Forelimb muscle (tissue), 1 donor: ENCODE data around the gene FBXO34. TPM values are rescaled to one million over a fixed set of nuclear protein-coding genes. Genes with fewer than 3 reads are reported as not detected.
"Not testable (repeated sequence)": the region's sequence is repeated elsewhere in the genome, so short reads cannot be mapped to it uniquely, and the experiment has no call there.

ENCODE experiments used
- DNase-seq: peaks from one replicate; pipeline ENCODE4 v3.0.0-alpha.2; 2013; ENCODE audit warnings: low read depth
- polyA plus RNA-seq: library from polyadenylated mRNA; unstranded; fragments of 120-200 nt; gene quantifications from one replicate; pipeline ENCODE4 v1.2.1, GENCODE V29; 2013; ENCODE audit not compliant: insufficient read length

The FBXO34 gene
- polyA plus RNA-seq, 1 donor = 15.8 TPM

DNA sequence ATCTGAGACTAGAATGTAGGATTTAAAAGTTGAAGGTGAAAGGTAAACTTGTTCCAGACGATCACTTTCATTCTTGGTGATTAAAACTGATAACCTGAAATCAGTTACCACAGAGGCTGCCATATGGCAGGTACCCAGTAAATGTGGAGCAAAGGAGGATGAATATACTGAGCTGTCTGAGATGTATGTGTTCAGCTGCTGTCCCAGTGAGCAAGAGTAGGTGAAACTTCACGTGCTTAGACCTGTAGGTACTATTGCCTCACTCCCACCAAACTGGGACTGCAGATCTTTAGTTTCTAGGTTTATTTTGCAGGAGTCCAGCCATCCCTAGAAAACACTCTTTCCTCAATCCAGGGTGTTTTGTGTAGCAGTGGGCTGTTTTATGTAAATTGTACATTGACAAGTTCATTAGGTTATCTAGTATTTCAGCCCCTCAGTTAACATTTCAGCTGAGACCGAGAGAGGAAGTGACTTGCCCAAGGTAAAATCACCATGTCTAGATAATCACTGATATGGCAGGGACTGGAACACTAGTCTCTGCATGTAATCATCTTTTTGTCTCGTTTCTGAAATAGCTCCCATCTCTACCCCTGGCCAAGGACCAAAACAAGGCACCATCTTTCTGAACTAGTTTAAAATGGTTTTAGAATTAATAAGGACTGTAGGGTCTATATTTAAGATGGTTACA lies 77.7 kb downstream of the FBXO34 start:
- DNase-seq = no peak

DNA sequence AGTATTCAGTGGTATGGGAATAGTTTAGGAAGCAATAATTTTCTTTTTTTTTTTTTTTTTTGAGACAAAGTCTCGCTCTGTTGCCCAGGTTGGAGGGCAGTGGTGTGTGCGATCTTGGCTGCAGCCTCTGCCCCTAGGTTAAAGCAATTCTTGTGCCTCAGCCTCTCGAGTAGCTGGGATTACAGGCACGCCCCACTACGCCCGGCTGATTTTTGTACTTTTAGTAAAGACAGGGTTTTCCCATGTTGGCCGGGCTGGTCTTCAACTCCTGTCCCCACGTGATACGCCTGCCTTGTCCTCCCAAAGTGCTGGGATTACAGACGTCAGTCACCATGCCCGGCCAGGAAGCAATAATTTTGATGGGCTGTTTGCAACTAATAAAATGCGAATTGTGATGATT lies 78.3 kb downstream of the FBXO34 start:
- no peak for DNase-seq

DNA sequence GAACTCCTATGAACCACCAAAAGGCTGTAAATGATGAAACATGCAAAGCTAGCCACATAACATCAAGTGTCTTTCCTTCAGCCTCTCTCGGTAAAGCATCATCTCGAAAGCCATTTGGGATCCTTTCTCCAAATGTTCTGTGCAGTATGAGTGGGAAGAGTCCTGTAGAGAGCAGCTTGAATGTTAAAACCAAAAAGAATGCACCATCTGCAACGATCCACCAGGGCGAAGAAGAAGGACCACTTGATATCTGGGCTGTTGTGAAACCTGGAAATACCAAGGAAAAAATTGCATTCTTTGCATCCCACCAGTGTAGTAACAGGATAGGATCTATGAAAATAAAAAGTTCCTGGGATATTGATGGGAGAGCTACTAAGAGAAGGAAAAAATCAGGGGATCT lies 79.2 kb downstream of the FBXO34 start:
- DNase-seq = no peak

DNA sequence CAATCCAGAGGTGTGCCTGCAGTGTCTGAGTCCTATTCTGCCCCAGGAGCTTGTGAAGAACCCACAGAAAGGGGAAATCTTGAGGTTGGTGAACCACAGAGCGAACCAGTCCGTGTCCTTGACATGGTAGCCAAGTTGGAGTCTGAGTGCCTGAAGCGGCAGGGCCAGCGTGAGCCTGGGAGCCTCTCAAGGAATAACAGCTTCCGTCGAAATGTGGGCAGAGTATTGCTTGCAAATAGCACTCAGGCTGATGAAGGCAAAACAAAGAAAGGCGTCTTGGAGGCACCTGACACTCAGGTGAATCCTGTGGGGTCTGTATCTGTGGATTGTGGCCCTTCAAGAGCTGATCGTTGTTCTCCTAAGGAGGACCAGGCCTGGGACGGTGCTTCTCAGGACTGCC lies 79.9 kb downstream of the FBXO34 start:
- no peak for DNase-seq

DNA sequence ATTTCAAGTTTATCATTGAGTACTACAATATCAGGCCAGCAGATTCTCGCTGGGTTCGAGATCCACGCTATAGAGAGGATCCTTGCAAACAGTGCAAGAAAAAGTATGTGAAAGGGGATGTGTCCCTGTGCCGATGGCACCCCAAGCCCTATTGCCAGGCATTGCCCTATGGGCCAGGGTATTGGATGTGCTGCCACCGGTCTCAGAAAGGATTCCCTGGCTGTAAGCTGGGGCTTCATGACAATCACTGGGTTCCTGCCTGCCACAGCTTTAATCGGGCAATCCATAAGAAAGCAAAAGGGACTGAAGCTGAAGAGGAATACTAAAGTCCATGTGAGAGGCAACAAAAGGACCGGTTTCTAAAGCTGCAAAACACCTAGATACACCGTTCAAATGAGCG lies 81.0 kb downstream of the FBXO34 start:
- DNase-seq = no peak

DNA sequence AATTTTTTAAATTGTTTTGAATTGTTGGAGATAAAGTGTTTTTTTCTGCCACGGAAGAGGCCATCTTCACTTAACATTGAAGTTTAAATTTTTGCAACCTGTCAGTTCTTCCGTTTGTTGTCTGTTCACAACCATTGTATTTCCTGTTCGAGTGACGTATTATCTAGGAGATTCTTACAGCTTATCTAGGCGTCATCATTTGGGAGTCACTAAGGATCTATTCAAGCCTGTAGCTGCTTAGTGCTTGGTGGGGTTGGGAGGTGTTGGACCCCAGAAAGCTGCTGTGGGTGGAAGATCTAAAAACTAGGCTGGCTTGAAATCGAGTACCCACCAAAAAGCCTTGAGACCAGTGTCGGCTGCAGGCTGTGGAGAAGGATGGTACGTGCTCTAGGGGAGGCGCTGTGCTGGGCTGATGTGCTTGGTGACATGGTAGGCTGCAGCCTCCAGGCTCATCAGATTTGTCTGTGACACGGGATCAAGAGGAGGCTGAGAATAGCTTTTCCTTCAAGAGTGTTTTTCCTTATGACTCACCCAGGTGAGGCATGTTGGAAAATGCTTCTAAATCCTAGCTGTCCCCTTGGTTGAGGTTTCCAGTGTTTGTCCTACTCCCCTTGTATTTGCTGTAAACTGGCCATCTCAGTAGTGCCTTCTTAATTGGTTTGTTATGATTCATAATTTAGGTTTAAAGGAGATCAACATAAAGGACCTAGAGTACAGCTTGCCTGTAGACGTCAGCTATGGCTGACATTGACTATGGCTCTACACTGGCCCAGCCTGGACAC lies 82.7 kb downstream of the FBXO34 start:
- DNase-seq = no peak

DNA sequence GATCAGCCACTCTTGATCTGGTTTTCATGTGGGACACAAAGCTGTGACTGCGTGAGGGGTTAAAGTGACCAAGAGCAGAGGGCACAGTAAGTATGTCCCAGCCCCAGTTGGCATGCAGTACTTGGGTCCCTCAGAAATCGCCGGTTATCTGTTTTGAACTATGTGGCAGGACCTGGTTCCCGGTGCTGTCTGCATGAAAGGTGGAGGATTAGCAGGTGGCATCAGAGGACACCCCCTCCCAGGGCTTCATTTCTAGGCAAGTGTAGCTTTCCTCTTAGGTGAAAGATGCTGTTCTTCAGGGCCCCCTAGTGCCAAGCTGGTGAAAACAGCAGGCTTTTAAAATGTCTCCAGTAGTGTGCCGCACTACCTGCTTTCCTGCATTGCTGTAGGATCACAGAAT lies 83.3 kb downstream of the FBXO34 start:
- no peak for DNase-seq

DNA sequence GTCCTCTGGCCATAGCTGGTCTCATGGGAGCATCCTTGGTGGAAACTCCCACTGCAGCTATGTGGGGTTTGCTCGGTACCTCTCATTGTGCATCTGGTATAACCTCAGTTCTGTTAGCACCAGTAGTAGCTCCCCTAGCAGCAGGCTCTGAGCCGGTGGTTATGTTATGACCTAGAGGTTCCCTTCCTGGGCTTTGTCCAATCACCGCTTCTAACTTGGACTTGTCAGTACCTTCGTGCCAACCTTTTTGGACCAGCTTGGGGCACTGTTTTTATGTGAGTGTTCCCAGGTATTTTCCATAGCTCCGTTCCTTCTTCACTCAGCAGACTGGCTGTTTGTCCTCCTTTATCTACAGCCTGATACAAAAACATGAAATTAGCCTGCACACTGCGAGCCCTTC lies 84.7 kb downstream of the FBXO34 start:
- no peak for DNase-seq

DNA sequence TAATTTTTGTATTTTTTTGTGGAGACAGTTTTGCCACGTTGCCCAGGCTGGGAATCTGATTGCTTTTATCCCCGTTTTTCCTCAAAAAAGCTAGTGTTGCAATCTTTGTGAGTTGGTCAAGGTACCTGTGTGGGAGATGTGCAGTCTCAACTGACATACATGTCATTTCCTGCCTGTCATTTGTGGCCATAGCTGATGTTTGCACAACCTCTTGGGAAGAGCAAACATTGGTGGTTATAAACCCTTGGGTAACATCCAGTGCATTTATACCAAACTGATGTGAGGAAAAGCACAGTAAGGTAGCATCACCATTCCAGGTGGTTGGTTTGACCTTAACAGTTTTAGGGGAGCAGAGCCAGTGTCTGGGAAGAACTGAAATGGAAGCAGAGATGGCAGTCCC lies 85.7 kb downstream of the FBXO34 start:
- DNase-seq = no peak

DNA sequence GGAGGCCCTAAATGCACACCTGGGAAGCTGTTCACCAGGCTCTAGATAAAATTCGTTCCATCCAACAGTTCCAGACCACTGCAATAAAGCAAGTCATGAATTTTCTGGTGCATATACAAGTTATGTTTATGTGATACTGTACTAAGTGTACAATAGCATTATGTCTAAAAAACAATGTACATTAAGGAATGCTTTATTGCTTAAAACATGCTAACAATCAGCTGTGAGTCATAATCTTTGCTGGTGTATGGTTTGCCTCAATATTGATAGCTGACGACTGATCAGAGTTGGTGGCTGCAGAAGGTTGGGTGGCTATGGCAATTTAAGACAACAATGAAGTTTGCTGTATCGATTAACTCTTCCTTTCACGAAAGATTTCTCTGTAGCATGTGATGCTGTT lies 88.1 kb downstream of the FBXO34 start:
- DNase-seq = no peak

DNA sequence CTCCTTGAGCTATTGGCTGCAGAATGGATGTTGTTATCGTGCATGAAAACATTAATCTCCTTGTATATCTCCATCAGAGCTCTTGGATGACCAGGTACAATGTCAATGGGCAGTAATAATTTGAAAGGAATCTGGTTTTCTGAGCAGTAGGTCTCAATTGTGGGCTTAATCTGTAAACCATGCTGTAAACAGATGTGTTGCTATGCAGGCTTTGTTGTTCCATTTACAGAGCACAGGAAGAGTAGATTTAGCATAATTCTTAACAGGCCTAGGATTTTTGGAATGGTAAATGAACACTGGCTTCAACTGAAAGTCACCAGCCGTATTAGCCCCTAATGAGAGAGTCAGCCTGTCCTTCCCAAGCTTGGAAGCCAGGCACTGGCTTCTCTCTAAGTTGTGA lies 90.0 kb downstream of the FBXO34 start:
- DNase-seq = no peak

DNA sequence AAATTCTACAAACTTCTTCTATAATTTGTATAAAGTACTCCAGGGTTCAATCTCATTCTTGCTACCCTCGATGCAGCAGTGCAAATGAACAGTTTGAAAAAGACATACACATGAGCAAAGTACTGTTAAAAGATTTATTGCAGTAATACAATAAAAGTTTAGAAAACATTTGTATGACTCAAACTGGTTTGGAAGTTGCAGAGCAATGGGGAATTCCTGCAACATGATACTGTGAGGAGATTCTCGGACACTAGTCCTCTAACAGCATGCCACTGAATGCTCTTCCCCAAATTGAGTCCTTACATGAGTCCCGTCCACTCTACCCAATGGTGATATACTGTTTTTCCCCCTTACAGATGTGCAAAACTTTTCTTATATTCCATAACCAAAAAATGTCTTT lies 95.0 kb downstream of the FBXO34 start:
- no peak for DNase-seq

DNA sequence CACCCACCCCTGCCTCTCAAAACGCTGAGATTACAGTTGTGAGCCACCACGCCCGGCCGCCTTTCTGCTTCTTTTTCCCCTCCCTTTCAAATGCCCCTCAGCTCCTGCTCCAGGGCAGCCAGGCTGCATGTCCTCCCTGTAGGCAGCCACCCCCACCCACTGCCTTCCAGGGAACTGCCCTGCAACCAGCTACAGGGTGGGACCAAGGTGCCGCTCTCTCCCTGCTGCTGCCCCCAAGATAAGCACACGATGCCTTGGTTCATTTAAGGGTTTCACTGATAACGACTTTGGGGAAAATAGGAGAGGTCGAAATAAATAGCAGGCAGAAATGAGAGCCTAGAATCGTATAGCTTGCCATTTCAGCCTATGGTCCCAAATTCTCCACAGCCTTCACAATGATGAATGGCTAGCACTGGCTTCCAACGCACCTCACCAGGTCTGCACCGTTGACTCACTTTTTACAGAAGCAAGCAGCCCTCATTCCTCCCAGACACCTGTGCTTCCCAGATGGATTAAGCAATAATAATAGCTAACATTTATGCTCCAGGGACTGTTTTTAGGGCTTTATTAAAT lies 99.7 kb downstream of the FBXO34 start:
- no peak for DNase-seq

DNA sequence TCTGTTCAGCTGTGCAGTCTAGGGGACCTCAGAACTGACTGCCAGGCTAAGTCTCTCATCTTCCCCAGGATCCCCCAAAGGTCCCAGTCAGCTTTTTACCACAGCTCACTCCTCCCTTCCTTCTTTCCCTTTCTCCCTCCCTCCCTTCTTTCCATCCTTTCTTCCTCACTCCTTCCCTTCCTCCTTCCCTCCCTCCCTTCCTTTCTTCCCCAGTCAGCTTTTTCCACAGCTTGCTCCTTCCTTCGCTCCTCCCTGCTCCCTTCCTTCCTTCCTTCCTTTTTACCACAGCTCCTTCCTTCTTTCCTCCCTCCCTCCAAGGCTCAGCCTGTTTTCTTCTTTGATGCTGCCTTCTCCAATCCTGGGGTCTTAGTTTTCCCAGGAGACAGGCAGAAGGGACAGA lies 101.2 kb downstream of the FBXO34 start:
- DNase-seq = no peak

DNA sequence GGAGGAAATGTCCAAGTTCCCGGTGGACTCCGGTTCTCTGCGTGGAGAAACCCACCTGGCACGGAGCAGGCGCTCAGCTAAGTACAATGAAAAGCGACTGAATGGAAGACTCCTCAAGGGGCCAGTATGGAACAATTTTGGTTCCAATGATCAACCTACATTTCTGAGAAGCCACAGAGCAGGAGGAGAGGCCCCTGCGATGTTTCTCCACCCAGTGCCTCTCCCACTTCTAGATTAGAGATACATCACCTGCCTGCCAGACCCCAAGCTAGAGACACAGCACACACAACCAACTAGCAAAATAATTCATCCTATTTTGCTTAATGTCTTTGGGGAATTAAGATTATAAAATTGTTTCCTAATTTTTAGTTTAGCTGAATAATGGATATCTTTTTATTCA lies 101.6 kb downstream of the FBXO34 start:
- no peak for DNase-seq

DNA sequence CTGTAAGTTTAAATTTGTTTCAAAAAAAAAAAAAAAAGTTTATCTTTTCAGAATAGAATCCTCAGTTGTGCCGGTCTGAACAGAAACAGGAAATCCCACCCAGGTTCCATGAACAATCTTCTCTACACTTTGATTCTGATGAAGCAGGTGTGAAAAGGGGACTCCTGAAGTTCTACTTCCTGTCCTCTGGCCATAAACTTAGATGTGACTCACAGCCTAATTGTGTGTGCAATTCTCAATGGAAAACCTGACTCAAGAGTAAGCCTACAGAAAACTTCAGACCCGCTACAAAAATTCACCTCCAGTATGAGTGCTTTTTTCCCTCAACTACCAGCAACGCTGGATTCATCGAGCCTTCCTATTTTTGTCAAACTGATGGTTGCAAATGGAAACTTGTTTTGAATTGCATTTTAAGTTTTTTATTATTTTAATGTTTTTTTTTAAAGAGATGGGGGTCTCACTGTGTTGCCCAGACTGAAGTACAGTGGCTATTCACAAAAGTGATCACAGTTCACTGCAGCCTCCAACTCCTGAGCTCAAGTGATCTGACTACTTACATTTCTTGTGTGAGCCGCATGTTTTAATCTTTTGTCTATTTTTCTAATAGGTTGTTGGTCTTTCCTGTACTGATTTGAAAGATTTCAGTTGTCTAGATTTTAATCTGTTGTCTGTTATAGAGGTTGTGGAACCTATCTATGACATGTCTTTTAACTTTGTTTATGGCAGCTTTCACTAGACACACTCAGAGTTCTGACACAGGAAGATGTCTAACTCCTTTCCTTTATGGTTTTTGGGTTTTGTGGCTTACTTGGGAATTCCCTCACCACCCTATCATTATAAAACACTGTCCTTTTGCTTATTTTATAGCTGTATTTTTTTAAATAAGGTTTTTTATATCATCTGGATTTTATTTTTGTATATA lies 102.8 kb downstream of the FBXO34 start:
- no peak for DNase-seq

DNA sequence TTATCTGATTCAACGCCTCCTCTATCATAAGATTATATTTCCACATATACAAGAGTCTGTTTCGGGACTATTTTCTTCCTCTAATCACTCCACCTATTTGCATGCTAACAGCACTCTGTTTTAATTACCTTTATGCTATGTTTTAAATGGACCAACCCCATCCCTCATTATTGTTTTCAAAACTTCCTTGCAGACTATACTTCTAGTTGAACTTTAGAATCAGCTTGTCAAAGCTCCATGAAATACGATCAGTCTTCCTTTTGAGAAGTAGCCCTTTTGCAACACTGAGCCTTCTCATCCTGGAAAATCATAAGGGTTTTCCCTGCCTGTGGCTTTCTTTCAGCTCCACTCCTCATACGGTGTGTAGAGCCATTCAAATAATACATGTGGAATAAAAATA lies 103.5 kb downstream of the FBXO34 start:
- no peak for DNase-seq

DNA sequence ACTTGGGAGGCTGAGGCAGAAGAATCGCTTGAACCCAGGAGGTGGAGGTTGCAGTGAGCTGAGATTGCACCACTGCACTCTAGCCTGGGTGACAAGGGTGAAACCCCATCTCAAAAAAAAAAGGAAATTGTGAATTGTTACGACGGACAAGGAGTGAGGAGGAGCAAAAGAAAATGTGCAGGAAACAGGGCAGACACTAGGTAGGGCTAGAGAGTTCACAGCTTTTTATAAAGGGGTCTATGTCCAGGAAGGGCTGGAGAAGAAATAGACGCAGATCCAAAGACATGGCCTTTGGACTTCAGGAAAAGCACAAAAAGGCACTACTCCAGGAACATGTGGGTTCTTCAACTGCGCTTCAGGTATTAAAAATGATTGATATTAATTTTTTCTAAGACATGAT lies 106.0 kb downstream of the FBXO34 start:
- DNase-seq = no peak

DNA sequence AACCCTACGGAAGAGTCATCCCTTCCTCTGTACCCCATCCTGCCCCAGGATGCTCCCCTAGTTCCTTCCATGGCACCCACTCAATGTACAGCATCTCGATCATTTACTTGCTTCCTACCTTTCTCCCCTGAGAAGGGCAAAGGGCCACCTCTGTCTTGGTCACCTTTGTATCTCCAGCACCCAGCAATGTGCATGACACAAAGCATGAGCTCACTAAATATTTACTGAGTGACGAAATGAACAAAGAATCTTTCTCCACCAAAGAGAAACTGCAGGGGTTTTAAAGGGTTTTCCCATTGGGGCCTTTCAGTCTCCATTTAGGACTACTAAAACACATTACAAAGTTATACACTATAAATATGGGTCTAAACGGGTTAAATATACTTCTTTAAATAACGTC lies 109.8 kb downstream of the FBXO34 start:
- no peak for DNase-seq

DNA sequence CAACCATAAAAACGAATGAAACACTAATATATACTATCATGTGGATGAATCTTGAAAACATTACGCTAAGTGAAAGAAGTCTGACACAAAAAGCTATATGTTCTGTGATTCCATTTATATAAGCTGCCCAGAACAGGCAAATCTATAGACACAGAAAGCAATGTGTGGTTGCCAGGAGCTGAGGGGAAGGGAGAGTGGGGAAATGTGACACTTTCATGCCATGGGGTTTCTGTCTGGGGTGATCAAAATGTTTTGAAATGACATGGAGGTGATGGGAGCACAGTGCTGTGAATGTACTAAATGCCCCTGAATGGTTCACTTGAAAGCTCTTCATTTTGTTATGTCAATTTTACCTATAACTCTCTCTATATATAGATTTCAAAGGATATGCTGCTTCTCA lies 110.3 kb downstream of the FBXO34 start:
- DNase-seq = no peak

DNA sequence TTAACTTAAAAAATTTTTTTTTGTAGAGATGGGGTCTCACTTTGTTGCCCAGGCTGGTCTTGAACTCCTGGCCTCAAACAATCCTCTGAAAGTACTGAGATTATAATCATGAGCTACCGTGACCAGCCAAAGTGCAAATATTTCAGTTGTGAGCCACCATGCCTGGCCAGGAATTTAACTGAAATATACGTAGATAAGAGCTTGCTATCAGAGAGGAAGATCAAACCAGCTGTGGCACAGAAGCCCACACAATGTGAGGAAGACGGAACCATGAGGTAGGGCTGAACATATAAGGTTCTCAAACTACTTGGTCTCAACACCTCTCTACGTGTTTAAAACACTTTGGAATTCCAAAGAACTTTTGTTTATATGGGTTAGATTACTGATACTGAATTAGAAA lies 111.3 kb downstream of the FBXO34 start:
- no peak for DNase-seq

DNA sequence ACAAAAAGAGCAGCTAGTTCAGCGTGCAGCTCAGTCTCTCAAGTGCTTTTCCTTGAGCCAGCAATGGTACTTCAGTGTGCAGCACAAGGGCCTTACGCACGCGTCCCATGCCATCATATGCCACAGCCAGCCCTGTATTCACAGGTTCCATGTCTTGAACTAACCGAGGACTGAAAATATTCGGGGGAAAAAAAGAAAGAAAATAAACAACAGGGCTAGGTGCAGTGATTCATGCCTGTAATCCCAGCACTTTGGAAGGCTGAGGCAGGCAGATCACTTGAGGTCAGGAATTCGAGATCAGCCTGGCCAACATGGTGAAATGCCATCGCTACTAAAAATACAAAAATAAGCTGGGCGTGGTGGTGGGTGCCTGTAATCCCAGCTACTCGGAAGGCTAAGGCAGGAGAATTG lies 111.8 kb downstream of the FBXO34 start:
- DNase-seq = not testable (repeated sequence)
